Endothelial cell of umbilical vein (primary cell): ENCODE measurements around the gene NR1H2. TPM values are rescaled to one million over a fixed set of nuclear protein-coding genes. Genes with fewer than 3 reads are reported as not detected.
A peak's percentile ranks its signal among the peaks of the same experiment; 100 is the strongest.

ENCODE experiments used
- BruUV-seq: library from RNA; stranded (reverse); fragments of 400-500 nt; replicated peaks from 2 replicates; lab custom pipeline; 2021; lab: Mats Ljungman, UMichigan
- CTCF ChIA-PET: fragments of 300-600, 350-600 bp; sonication (Branson Sonifier 250); formaldehyde crosslinking; loops from one replicate; lab custom pipeline; 2021; ENCODE audit warnings: antibody characterized with exemption, inconsistent platforms; lab: Charles Lee
- POLR2A ChIA-PET: fragments of 300-600, 350-600 bp; sonication (Branson Sonifier 250); formaldehyde crosslinking; loops from one replicate; lab custom pipeline; 2021; ENCODE audit warnings: antibody characterized with exemption, inconsistent platforms; lab: Charles Lee
- DNase-seq: peaks from one replicate; pipeline ENCODE4 v3.0.0-alpha.2; 2011; ENCODE audit warnings: low read depth, low spot score
- FAIRE-seq: peaks from 2 replicates; lab custom pipeline; 2011; peaks lifted over from hg19 to GRCh38; lab: Jason Lieb, UNC
- H2AFZ ChIP-seq: 2 replicates; pipeline ENCODE4 v1.6.0; 2012; ENCODE audit warnings: low read depth, low read length, control low read depth, inconsistent platforms
- H3K27ac ChIP-seq: 2 replicates; pipeline ENCODE4 v1.5.1; 2011; ENCODE audit warnings: low read depth, mild to moderate bottlenecking, control low read depth, low read length, moderate library complexity; ENCODE audit not compliant: insufficient read depth
- H3K27me3 ChIP-seq, 2 experiments: 2 replicates each; pipeline versions ENCODE4 v1.6.0 to v1.6.1; 2011; ENCODE audit warnings: low read length in 2 of 2, mixed read lengths in 1 of 2; ENCODE audit not compliant: control insufficient read depth in 2 of 2, insufficient read depth in 2 of 2
- H3K36me3 ChIP-seq, 2 experiments: 2 replicates in 1 of 2; 3 replicates in 1 of 2; pipeline ENCODE4 v1.5.1; 2011; ENCODE audit warnings: low read length in 2 of 2, mild to moderate bottlenecking in 1 of 2, moderate library complexity in 1 of 2; ENCODE audit not compliant: control insufficient read depth in 2 of 2, insufficient read depth in 2 of 2; ENCODE audit errors: extremely low read depth in 1 of 2
- H3K4me1 ChIP-seq: 3 replicates; pipeline ENCODE4 v1.5.1; 2011; ENCODE audit warnings: mild to moderate bottlenecking, low read length; ENCODE audit not compliant: control insufficient read depth, insufficient read depth; ENCODE audit errors: extremely low read depth
- H3K4me2 ChIP-seq: 2 replicates; pipeline ENCODE4 v1.6.1; 2011; ENCODE audit warnings: low read length, control low read depth, mixed read lengths; ENCODE audit not compliant: insufficient read depth
- H3K4me3 ChIP-seq, 3 experiments: fragments of 200-600 bp in 1 of 3; sonication (generic), shearing (Covaris generic) in 1 of 3; replicated peaks in 1 of 3; 2 replicates each; pipeline ENCODE4 v1.5.1; 2011 to 2016; ENCODE audit warnings: control low read depth in 3 of 3, low read length in 3 of 3, mild to moderate bottlenecking in 2 of 3, inconsistent platforms in 1 of 3, low read depth in 1 of 3, moderate library complexity in 1 of 3; ENCODE audit not compliant: insufficient read depth in 1 of 3
- H3K79me2 ChIP-seq: 2 replicates; pipeline ENCODE4 v1.6.0; 2012; ENCODE audit warnings: low read length, inconsistent platforms; ENCODE audit not compliant: control insufficient read depth, insufficient read depth
- H3K9ac ChIP-seq: replicated peaks from 2 replicates; pipeline ENCODE3; 2011; ENCODE audit warnings: low read length, control low read depth; ENCODE audit not compliant: insufficient read depth; ENCODE audit errors: extremely low read depth
- H3K9me1 ChIP-seq: replicated peaks from 3 replicates; pipeline ENCODE4 v1.6.0; 2011; ENCODE audit warnings: mild to moderate bottlenecking, low read length; ENCODE audit not compliant: control insufficient read depth, insufficient read depth; ENCODE audit errors: extremely low read depth
- H3K9me3 ChIP-seq: replicated peaks from 2 replicates; pipeline ENCODE4 v1.5.1; 2012; ENCODE audit warnings: low read length, inconsistent platforms; ENCODE audit not compliant: control insufficient read depth, insufficient read depth
- H4K20me1 ChIP-seq: replicated peaks from 2 replicates; pipeline ENCODE3; 2011; ENCODE audit warnings: mild to moderate bottlenecking, low read length; ENCODE audit not compliant: control insufficient read depth, insufficient read depth; ENCODE audit errors: extremely low read depth
- EZH2 ChIP-seq: IDR thresholded peaks from 2 replicates; pipeline ENCODE4 v1.6.1; 2012; ENCODE audit warnings: borderline replicate concordance, low read depth, mild to moderate bottlenecking, moderate library complexity, low read length, inconsistent platforms; ENCODE audit not compliant: severe bottlenecking
- FOS ChIP-seq: IDR thresholded peaks from 2 replicates; pipeline ENCODE4 v1.6.1; 2011; ENCODE audit warnings: mild to moderate bottlenecking, low read length, moderate library complexity, borderline replicate concordance; ENCODE audit not compliant: insufficient read depth
- GATA2 ChIP-seq: IDR thresholded peaks from 2 replicates; pipeline ENCODE4 v1.7.0; 2011; ENCODE audit warnings: low read depth, mild to moderate bottlenecking, moderate library complexity, mixed read lengths, low read length; ENCODE audit not compliant: insufficient read length, insufficient read depth
- JUN ChIP-seq: IDR thresholded peaks from 2 replicates; pipeline ENCODE4 v1.6.1; 2011; ENCODE audit warnings: borderline replicate concordance, low read depth; ENCODE audit not compliant: insufficient read length, insufficient read depth
- MYC ChIP-seq: IDR thresholded peaks from one replicate; pipeline ENCODE4 v1.6.1; 2011; ENCODE audit warnings: mild to moderate bottlenecking, low read depth, low read length
- POLR2A ChIP-seq: IDR thresholded peaks from 2 replicates; pipeline ENCODE4 v1.6.1; 2012; ENCODE audit warnings: low read depth, mild to moderate bottlenecking, control low read depth, low read length
- POLR2AphosphoS5 ChIP-seq: IDR thresholded peaks from 2 replicates; pipeline ENCODE4 v1.6.1; 2012; ENCODE audit warnings: low read depth, mild to moderate bottlenecking, control low read depth, low read length, moderate library complexity; ENCODE audit not compliant: insufficient read depth
- dilution Hi-C: fragments of 300-500 bp; cut with MboI; formaldehyde crosslinking; loops from one replicate; pipeline ENCODE4 v1.15.0; 2019; ENCODE audit warnings: low sequenced_read_pairs; ENCODE audit not compliant: extremely low pct_ligation_motif_present
- intact Hi-C: fragments of 100-400 bp; cut with micrococcal nuclease; formaldehyde crosslinking; loops from one replicate; pipeline ENCODE4 v1.10.0; 2022
- polyA plus RNA-seq, 4 experiments: library from polyadenylated mRNA; depleted of rRNA in 3 of 4; stranded (reverse) in 3 of 4; unstranded in 1 of 4; fragments of >200 nt; gene quantifications; 2 replicates each; pipeline versions ENCODE4 v1.2.1 to v1.2.3, GENCODE V29; 2011 to 2012; ENCODE audit warnings: missing spikeins in 1 of 4
- total RNA-seq: library from RNA; stranded (reverse); gene quantifications from 2 replicates; pipeline ENCODE4 v1.2.3, GENCODE V29; 2021
- TF ChIP-seq, protein P1 (sequence below): IDR thresholded peaks from 2 replicates; pipeline ENCODE4 v1.6.1; 2011; ENCODE audit not compliant: insufficient read depth, insufficient read length
- TF ChIP-seq, protein P2 (sequence below), 2 donors: IDR thresholded peaks; 1 replicate in 1 of 2; 2 replicates in 1 of 2; pipeline ENCODE4 v1.5.1; 2011; ENCODE audit warnings: low read length in 2 of 2, mild to moderate bottlenecking in 2 of 2, moderate library complexity in 2 of 2, control low read depth in 1 of 2, inconsistent platforms in 1 of 2, low read depth in 1 of 2; ENCODE audit not compliant: insufficient read depth in 1 of 2; ENCODE audit errors: extremely low read depth in 1 of 2

NR1H2 gene
- total and polyA plus RNA-seq, 2 donors (not counting 3 experiments of a cell fraction or from before 2014, with no cell fraction given): 46.7 to 48.4 TPM

DNA sequence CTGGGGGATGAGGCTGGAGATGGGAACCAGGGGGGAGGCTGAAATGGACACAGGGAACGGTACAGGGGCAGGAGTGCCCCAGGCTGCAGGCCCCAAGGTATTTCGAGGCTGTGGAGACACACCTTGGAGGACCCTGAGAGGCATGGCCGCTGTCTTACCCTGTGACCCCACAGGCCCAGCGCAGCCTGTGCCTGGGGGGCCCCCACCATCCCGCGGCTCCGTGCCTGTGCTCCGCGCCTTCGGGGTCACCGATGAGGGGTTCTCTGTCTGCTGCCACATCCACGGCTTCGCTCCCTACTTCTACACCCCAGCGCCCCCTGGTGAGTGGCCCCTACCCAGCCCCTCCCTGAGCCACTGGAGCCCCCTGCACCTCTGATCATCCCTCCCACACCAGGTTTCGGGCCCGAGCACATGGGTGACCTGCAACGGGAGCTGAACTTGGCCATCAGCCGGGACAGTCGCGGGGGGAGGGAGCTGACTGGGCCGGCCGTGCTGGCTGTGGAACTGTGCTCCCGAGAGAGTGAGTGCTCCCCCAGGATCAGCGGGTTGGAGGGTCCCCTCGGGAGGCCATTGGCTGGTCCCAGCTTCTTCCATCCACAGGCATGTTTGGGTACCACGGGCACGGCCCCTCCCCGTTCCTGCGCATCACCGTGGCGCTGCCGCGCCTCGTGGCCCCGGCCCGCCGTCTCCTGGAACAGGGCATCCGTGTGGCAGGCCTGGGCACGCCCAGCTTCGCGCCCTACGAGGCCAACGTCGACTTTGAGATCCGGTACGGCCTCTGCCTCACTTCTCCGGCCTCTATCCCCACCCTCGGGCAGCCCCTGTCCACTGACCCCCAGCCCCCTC, 25.6 kb downstream of the NR1H2 start:
- no peaks in the 10 kb centered on the region for H4K20me1 ChIP-seq
- H3K36me3 ChIP-seq: peaks cover 0 to 2% of the 10 kb centered on the region in 2 experiments
- no peak for TF ChIP-seq POLR2A
- no peak for TF ChIP-seq EZH2
- TF ChIP-seq FOS: no peak
- TF ChIP-seq, protein P1, sequence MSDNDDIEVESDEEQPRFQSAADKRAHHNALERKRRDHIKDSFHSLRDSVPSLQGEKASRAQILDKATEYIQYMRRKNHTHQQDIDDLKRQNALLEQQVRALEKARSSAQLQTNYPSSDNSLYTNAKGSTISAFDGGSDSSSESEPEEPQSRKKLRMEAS: no peak
- no peak for TF ChIP-seq JUN
- no peak for TF ChIP-seq MYC
- TF ChIP-seq POLR2AphosphoS5: no peak
- TF ChIP-seq, protein P2, sequence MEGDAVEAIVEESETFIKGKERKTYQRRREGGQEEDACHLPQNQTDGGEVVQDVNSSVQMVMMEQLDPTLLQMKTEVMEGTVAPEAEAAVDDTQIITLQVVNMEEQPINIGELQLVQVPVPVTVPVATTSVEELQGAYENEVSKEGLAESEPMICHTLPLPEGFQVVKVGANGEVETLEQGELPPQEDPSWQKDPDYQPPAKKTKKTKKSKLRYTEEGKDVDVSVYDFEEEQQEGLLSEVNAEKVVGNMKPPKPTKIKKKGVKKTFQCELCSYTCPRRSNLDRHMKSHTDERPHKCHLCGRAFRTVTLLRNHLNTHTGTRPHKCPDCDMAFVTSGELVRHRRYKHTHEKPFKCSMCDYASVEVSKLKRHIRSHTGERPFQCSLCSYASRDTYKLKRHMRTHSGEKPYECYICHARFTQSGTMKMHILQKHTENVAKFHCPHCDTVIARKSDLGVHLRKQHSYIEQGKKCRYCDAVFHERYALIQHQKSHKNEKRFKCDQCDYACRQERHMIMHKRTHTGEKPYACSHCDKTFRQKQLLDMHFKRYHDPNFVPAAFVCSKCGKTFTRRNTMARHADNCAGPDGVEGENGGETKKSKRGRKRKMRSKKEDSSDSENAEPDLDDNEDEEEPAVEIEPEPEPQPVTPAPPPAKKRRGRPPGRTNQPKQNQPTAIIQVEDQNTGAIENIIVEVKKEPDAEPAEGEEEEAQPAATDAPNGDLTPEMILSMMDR (IDR thresholded peaks at IDR 0.05; ENCODE audit: extremely low read depth in 1 of 2, insufficient read depth in 1 of 2, low read depth in 1 of 2, low read length in 2 of 2): no peak
- no peak for TF ChIP-seq GATA2
- H3K27ac ChIP-seq: no peak overlapping the region
- BruUV-seq: TSS peak; percentile 42
- CTCF ChIA-PET: interaction anchor here (1.1 kb wide), 1 partner anchor 13 kb away, joined by 5 read pairs; no protein-coding TSS in a partner anchor
- dilution Hi-C loops (no loop called here), intact Hi-C loops (loop anchor here (1.0 kb wide), 1 partner anchor 34 kb away; no protein-coding TSS in a partner anchor)
- H2AFZ ChIP-seq: no peak overlapping the region
- no peaks in the 10 kb centered on the region for H3K9me3 ChIP-seq
- H3K9ac ChIP-seq: no peak overlapping the region
- no peaks in the 10 kb centered on the region for H3K4me1 ChIP-seq
- H3K4me3 ChIP-seq: no peak overlapping the region
- POLR2A ChIA-PET: no interaction called here
- no peak for FAIRE-seq
- DNase-seq: no peak
- H3K27me3 ChIP-seq: no peaks in the 10 kb centered on the region
- no peak overlapping the region for H3K4me2 ChIP-seq
- H3K79me2 ChIP-seq: peaks cover 2% of the 10 kb centered on the region
- H3K9me1 ChIP-seq: no peaks in the 10 kb centered on the region
